D721Med (cell line): Measurements from ENCODE around the gene ANKRD22.

Experiments
- DNase-seq: peaks from one replicate; pipeline ENCODE4 v3.0.0; 2011; ENCODE audit warnings: low spot score; ENCODE audit not compliant: insufficient read length
- FAIRE-seq: peaks from 2 replicates; lab custom pipeline; 2011; peaks lifted over from hg19 to GRCh38; lab: Jason Lieb, UNC
- TF ChIP-seq, protein P1 (sequence below): IDR thresholded peaks from 2 replicates; pipeline ENCODE4 v1.5.1; 2012; ENCODE audit warnings: mild to moderate bottlenecking, control low read depth; ENCODE audit not compliant: insufficient read depth; ENCODE audit errors: missing control alignments

Gene ANKRD22

DNA sequence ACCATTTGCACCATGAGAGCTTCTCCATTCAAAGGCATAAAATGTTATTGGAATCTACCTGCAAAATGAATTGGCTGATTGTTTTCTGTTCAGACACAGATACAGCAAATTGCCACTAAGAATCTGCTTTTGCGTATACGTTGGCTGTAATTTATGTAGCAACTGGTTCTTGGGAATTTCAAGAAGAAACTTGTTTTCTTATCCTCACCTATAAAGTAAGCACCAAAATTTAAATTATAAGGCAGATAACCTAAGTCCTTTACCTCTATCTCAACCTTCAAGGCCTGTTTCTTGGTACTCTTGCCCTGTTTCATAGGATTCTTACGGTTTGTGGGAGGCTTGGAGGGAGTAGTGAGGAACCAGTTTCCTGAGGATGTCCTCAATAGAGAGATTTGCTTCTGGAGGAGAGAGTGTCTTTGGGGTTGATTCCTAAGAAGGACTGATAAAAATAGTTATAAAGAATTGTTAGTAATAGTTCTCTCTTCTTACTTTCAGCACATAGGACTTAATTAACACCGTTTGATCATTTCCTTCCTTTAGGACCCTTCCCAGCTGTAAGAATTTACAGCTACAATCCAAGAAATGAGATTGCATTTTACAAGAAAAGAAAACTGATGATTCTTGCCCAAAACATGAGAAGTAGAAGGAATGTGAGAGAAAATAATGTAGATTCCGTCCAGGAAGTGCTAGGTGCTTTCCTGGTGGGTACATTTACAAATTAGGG, 30.4 kb upstream of the ANKRD22 start:
- DNase-seq (no peak), FAIRE-seq (no peak)
- TF ChIP-seq, protein P1, sequence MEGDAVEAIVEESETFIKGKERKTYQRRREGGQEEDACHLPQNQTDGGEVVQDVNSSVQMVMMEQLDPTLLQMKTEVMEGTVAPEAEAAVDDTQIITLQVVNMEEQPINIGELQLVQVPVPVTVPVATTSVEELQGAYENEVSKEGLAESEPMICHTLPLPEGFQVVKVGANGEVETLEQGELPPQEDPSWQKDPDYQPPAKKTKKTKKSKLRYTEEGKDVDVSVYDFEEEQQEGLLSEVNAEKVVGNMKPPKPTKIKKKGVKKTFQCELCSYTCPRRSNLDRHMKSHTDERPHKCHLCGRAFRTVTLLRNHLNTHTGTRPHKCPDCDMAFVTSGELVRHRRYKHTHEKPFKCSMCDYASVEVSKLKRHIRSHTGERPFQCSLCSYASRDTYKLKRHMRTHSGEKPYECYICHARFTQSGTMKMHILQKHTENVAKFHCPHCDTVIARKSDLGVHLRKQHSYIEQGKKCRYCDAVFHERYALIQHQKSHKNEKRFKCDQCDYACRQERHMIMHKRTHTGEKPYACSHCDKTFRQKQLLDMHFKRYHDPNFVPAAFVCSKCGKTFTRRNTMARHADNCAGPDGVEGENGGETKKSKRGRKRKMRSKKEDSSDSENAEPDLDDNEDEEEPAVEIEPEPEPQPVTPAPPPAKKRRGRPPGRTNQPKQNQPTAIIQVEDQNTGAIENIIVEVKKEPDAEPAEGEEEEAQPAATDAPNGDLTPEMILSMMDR, result no peak

DNA sequence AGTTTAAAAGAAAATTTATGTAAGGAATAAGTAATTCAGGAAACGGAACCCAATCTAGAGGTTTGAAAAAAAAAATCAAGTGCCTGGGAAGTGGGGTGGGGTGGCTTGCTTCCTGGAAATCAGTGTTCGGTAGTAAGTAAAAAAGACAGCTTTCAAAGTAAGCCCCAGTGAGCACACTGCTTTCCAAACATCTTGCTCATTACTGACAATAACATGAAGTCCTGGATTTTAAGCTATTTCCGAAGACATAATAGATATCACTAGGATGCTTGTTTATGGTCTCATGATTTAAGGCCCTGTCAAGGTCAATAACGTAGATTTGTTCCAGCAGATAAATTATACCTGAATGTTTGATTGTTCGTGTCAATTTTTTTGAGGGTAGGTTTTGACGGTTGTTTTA, 29.7 kb upstream of the ANKRD22 start:
- DNase-seq, result no peak
- TF ChIP-seq, protein P1, result no peak
- FAIRE-seq, result peak; percentile 53

DNA sequence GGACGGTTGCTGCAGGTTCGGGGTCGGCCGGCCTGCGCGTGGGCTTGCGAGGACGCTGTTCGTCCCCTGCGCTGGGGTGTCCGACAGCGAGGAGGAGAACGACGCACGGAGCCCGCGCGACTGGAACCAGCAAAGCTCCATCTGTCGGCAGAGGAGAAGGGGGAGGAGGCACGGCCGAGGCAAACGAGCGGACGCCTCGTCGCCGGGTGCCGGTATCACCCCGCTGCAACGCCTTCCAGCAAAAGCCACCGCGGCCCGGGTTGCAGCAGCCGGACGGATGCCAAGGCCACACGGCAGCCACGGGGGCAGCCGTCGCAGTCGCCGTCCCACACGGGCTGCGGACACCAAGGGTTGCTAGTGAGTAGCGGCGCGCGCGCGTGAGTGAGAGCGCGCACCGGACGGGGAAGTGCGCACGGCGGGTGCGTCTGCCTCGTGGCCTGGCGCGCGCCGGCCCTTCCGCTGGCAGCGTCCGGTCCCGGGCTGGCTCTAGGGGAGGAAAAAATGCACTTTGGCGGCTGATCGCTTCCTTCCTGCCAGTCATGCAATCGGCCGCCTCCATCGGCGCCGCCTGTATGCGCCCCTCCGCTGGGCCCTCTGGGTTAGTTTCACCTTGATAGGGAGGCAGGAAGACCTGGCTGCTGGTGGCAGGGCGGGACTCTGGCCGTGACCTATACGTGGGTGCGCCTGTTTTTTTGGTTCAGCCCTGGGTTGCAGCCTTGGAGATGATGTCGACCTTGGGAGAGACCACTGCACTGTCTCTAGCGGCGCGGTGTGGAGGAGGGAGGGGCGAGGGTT, 28.8 kb upstream of the ANKRD22 start:
- no peak for FAIRE-seq
- TF ChIP-seq, protein P1, result peak; percentile 14

DNA sequence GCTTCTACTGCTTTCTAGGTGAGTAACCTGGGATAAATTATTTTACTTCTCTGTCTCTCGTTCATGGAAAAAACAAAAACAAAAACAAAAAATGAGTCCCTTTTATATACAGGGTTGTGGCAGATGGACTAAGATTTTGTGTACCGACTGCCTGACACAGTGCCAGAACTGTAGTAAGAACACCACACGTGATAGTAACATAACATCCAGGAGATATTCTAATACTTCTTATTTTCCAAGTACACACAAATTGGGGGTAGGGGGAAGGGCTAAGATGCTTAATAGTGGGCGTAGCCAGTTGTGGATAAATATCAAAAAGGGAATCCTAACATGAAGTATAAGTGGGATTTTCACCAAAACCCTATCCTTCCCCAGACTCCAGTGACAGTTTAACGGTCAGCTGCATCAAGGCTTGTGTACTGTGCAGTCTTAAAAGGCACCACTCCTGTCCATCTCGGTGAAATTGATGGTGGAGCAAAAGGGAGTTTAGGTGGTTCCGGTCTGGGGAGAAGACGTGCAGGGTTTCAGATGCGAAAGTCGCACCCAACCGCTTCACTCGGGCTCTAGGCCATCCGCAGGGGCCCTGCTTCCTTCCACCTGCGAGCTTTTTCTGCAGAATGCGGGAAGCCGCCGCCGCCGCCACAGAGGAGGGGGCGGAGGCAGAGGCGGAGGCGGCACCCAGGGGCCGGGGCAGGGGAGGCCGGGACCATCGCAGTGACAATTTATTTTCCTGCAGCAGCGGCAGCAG, 28.1 kb upstream of the ANKRD22 start, which contains the start of gene STAMBPL1:
TSS of gene STAMBPL1 (plus strand) at position 712 of the 748 bp plus-strand sequence. CDS start 21,464 bp downstream, outside the sequence.
- FAIRE-seq, result no peak
- DNase-seq, result no peak

More for the DNA sequence above, 28.8 kb upstream of the ANKRD22 start:
- DNase-seq, result peak; percentile 42

DNA sequence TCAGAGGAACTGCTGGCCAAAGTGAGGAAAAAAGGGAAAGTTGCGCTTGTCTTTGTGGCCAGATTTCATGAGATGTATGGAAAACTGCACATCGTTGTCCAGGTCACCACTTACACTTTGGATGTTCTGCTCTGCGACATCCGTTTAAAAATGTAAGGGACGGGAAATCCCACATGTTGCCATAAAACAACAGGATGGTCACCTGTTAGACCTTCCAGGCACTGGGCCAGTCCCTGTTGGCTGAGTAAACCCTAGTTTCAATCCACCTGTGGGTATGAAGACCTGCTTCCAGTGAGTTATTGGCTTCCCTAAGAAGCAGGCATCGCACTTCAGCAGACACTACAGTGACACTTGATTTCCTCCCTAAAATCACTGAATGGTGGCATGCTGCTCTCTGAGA, 25.7 kb upstream of the ANKRD22 start:
- TF ChIP-seq, protein P1, result no peak
- FAIRE-seq, result no peak
- no peak for DNase-seq

More for the DNA sequence above, 28.1 kb upstream of the ANKRD22 start, which contains the start of gene STAMBPL1:
- TF ChIP-seq, protein P1, result no peak

DNA sequence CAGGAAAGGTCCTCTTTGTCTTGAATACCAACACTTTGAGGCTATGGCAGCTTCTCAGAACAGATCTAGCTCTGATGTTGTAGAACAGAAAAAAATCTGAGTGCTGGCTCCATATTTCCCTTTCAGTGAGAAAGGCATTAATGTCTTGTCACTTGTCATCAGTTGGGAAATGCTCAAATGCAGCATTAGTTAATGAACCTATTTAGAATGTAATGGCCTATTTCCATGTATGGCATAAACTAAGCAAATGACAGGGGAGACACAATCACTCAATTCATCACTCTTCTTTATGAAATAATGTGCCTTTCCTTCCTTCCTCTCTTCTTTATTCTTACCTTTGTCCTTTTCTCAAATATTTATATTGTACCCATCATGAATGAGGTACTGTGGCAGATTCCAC, 23.4 kb upstream of the ANKRD22 start:
- TF ChIP-seq, protein P1, result no peak
- no peak for DNase-seq
- no peak for FAIRE-seq
